T-helper 2 cell treated with Interferon-gamma antibody and Interleukin-4, amounts not matched to agents 5 μg/mL and 100 μg/mL, for 36 hours (primary cell): ENCODE data around the gene SYNE1.
A peak's percentile ranks its signal among the peaks of the same experiment; 100 is the strongest.
"Not testable (repeated sequence)": the region's sequence is repeated elsewhere in the genome, so short reads cannot be mapped to it uniquely, and the experiment has no call there.

Source experiments
- DNase-seq: peaks from one replicate; pipeline ENCODE4 v3.0.0; 2021; ENCODE audit warnings: low spot score
- H3K27ac Mint-ChIP-seq: one replicate; pipeline ENCODE4 v1.8.0; 2021; ENCODE audit warnings: mild to moderate bottlenecking, mixed read lengths
- H3K27me3 Mint-ChIP-seq: one replicate; pipeline ENCODE4 v1.8.0; 2021; ENCODE audit warnings: low read depth, mixed read lengths
- H3K36me3 Mint-ChIP-seq: one replicate; pipeline ENCODE4 v1.8.0; 2021; ENCODE audit warnings: low read depth, mixed read lengths
- H3K4me1 Mint-ChIP-seq: one replicate; pipeline ENCODE4 v1.8.0; 2021; ENCODE audit warnings: low read depth, mixed read lengths
- H3K4me3 Mint-ChIP-seq: one replicate; pipeline ENCODE4 v1.8.0; 2022; ENCODE audit warnings: mild to moderate bottlenecking, moderate library complexity, mixed read lengths
- H3K9me3 Mint-ChIP-seq: one replicate; pipeline ENCODE4 v1.8.0; 2021; ENCODE audit warnings: mixed read lengths

Gene SYNE1

DNA sequence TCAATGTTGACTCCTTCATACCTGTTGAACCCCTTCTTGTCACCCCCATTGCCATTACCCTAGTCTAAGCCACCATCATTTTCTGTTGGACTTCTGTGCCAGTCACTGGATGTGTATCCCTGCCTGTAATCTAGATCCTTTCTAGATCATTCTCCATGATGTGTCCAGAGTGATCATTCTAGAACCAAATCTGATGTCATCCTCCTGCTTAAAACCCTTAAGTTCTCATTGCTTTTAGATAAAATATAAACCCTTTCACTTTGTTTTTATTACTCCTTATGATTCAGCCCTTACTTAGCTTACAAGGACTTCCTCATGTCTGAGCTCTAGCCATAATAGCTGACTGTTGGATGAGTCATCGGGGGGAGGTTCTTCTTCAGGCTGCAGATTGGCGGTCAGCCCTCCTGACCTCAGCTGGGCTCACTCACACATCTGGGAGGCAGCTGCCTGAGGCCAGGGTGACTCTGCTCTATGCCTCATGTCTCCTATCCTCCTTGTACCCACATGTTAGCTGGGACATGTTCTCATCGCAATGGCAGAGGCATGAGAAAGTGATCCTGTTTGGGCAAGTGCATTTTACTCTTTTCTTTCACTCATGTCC, 542.1 kb downstream of the SYNE1 start:
- no peak overlapping the region for H3K27ac Mint-ChIP-seq
- no peaks in the 10 kb centered on the region for H3K36me3 Mint-ChIP-seq
- DNase-seq: peak; percentile 7
- no peak overlapping the region for H3K4me3 Mint-ChIP-seq
- H3K27me3 Mint-ChIP-seq: no peaks in the 10 kb centered on the region
- H3K9me3 Mint-ChIP-seq: no peaks in the 10 kb centered on the region
- H3K4me1 Mint-ChIP-seq: peaks cover 6% of the 10 kb centered on the region

DNA sequence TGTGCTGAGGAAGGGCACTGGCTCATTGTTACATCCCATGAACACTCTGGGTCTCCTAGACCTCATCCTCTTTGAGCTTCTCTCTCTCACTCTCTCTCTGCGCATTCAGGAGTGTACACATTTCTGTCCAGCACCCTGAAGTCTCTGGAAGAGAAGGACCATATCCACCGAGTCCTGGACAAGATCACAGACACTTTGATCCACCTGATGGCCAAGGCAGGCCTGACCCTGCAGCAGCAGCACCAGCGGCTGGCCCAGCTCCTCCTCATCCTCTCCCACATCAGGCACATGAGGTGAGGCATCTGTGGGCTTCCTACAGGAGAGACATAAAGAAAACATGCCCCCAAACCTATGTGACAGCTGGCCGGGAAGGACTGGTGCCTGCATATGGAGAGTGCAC, 542.9 kb downstream of the SYNE1 start:
- Mint-ChIP-seq H3K4me1 (peaks cover 6% of the 10 kb centered on the region), H3K4me3 (no peak overlapping the region), H3K36me3 (no peaks in the 10 kb centered on the region), H3K27ac (no peak overlapping the region), H3K27me3 (no peaks in the 10 kb centered on the region), H3K9me3 (no peaks in the 10 kb centered on the region)
- no peak for DNase-seq

DNA sequence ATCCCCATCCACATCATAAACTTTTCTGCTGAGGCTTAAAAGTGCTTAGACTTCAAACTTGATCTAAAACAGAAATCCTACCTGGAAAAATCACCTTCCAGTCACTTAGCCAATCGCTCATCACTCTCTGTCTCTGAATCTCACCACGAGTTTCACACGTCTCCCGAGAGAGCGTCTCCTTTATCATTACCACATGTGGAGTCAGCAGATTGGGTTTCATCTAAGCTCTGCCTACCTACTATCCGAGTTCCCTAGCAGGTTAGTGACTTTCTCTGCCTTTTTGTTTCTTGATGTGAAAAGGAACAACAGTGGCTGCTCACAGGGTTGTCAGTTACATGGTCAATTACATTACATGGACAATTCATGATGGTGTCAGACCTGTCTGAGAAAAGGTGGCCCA, 543.5 kb downstream of the SYNE1 start:
- DNase-seq: no peak
- Mint-ChIP-seq H3K27ac (no peak overlapping the region), H3K36me3 (no peaks in the 10 kb centered on the region), H3K27me3 (no peaks in the 10 kb centered on the region), H3K9me3 (no peaks in the 10 kb centered on the region), H3K4me3 (no peak overlapping the region), H3K4me1 (peaks cover 6% of the 10 kb centered on the region)

DNA sequence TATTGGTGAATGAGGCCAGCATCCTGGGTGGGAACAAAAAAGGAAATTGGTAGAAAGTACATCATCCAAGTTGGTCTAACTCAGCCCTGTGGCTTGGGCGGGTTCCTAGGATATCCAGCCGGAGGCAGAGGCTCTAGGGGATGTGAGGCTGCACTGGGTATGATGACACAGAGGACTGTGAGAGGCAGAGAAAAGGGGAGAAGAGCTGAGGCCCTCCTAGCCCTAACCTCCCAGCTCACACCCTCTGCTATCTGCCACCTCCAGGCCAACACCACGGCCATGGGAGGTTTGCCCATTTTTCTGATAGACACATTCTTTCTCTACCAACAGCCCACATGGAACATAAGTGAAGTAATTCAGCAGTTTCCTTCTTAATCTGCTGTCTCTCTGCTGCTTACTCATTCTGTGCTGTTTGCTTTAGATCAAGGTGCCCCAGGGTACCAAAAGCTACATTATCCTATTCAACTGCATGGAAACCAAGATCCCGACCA, 545.3 kb downstream of the SYNE1 start:
- Mint-ChIP-seq H3K4me3 (no peak overlapping the region), H3K27ac (no peak overlapping the region), H3K27me3 (no peaks in the 10 kb centered on the region), H3K9me3 (no peaks in the 10 kb centered on the region), H3K36me3 (no peaks in the 10 kb centered on the region), H3K4me1 (peaks cover 6% of the 10 kb centered on the region)
- no peak for DNase-seq

DNA sequence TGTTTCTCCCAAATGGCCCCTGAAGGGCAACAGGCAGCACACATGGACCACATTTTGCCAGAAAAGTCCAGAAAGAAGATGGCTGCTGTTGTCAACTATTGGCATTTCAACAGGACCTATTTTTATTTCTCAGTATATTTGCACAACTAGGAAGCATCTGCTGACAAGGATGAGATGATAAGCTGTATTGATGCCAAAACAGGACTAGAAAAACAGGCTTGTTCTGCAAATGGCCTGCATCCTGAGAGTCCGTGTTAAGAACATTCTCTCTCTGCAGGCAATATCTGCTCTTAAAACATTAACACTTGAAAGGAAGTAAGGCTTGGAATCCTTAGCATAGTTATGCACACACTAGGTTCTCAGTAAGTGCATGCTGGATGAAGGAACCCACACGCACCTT, 546.0 kb downstream of the SYNE1 start:
- no peaks in the 10 kb centered on the region for H3K9me3 Mint-ChIP-seq
- no peak overlapping the region for H3K4me3 Mint-ChIP-seq
- no peaks in the 10 kb centered on the region for H3K27me3 Mint-ChIP-seq
- DNase-seq: no peak
- no peak overlapping the region for H3K27ac Mint-ChIP-seq
- peaks cover 6% of the 10 kb centered on the region for H3K4me1 Mint-ChIP-seq
- no peaks in the 10 kb centered on the region for H3K36me3 Mint-ChIP-seq

DNA sequence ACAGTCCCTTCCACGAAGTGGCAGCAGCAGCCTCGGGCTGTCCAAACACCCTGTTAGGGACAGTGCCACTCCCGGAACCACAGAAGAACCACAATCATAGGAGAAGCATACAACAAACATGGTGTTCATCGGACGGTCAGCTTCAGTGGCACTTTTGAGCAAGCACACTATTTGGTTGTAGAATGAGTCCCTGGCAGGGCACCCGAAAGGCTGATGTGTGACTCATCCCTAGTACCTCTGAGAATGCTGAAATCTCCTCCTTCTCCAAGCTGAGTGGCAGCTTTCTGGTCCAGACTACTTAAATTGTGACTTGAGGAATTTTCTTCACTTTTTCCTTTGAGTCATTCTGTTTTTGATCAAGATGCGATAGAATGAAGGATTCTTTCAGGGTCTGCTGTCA, 547.2 kb downstream of the SYNE1 start:
- H3K27me3 Mint-ChIP-seq: no peaks in the 10 kb centered on the region
- no peak overlapping the region for H3K27ac Mint-ChIP-seq
- no peak for DNase-seq
- peaks cover 2% of the 10 kb centered on the region for H3K4me1 Mint-ChIP-seq
- no peak overlapping the region for H3K4me3 Mint-ChIP-seq
- no peaks in the 10 kb centered on the region for H3K36me3 Mint-ChIP-seq
- H3K9me3 Mint-ChIP-seq: no peaks in the 10 kb centered on the region

DNA sequence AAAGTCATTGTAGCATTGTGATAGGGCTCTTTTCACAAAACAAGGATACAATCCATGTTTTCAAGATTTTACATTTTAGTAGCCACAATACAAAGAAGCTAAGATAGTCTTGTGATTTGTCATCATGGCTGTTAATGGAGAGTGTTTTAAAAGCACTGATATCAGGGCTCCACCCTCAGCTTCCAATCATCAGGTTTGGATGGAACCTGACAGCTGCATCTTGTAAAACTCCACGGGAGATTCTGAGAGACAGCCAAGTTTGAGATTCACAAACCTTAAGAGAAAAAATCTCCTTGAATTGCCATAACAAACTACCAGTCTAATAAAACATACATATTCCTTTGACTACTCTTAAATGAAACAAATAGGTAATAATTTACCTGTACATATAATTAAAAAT, 549.5 kb downstream of the SYNE1 start:
- Mint-ChIP-seq H3K4me1 (no peaks in the 10 kb centered on the region), H3K36me3 (no peaks in the 10 kb centered on the region), H3K27ac (no peak overlapping the region), H3K27me3 (no peaks in the 10 kb centered on the region), H3K4me3 (no peak overlapping the region), H3K9me3 (no peaks in the 10 kb centered on the region)
- no peak for DNase-seq

DNA sequence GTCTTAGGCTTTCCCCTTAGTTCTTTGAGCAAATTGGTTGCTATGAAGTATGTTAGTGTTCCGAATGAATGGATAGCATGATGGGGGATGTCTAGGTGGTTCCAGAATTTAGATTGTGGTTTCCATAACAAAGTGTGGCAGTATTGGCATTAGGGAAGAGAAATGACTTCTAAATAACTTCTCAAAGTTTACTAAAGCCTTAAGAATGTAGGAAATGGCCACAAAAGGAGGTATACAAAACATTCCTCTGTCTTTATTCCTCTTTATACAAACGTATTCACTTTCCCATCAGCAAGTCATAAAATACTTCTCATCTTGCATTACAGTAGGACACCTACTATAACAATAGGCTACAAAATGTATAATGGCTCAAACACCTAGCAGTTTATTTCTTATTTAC, 550.1 kb downstream of the SYNE1 start:
- H3K27ac Mint-ChIP-seq: no peak overlapping the region
- no peaks in the 10 kb centered on the region for H3K4me1 Mint-ChIP-seq
- no peaks in the 10 kb centered on the region for H3K36me3 Mint-ChIP-seq
- no peak for DNase-seq
- H3K4me3 Mint-ChIP-seq: no peak overlapping the region
- H3K9me3 Mint-ChIP-seq: peaks cover 5% of the 10 kb centered on the region
- H3K27me3 Mint-ChIP-seq: no peaks in the 10 kb centered on the region

DNA sequence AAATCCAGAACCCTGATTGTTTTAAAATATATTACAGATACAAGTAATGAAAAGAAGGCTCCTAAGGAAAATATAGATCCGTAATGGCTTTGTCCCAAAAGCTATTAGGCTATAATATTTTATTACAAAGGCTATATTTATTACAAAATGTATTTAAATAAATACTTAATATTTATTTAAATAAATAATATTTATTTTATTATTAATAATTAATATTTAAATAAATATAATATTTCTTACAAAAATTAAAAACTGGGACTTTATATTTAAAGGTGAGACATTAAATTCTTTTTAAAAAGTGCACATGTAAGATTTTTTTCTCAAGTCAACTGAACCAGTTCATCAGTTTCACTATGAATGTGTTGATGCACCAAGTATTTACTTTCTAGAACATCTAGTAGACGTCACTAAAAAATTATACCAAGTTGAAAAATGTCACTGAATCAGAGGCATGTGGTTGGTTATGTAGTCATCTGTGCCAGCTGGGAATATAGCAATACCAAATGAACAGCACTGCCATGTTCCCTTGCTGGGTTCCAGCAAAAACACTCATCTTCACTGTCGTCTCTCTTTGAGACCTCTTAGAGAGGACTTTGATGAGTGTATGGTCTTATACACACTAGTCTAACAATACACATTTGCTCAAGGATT, 550.8 kb downstream of the SYNE1 start:
- DNase-seq: no peak
- Mint-ChIP-seq H3K4me1 (no peaks in the 10 kb centered on the region), H3K36me3 (peaks cover under 1% of the 10 kb centered on the region), H3K27me3 (peaks cover under 1% of the 10 kb centered on the region), H3K4me3 (no peak overlapping the region), H3K27ac (no peak overlapping the region), H3K9me3 (peaks cover 5% of the 10 kb centered on the region)

DNA sequence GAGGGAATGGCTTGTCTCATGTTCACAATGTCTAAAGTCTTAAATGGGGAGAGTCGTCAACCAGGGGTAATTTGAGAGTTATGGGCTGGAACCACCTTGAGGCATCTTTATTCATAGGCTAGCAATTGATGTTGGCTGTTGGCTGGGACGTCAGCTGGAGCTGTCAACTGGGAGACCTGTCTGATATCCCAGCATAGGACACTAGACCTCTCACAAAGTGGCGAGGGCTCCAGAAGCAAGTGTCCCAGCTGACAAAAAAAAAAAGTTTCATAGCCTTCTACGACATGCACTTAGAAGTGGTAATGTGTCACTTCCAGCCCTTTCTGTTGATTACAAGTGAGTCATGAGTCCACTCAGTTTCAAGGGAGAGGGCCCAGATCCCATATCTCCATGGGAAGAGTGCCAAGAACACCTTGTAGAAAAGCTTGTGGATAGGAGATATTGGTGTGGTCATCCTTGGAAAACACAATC, 551.7 kb downstream of the SYNE1 start:
- peaks cover 5% of the 10 kb centered on the region for H3K9me3 Mint-ChIP-seq
- no peak overlapping the region for H3K4me3 Mint-ChIP-seq
- H3K27me3 Mint-ChIP-seq: peaks cover 2% of the 10 kb centered on the region
- no peak for DNase-seq
- H3K27ac Mint-ChIP-seq: no peak overlapping the region
- no peaks in the 10 kb centered on the region for H3K4me1 Mint-ChIP-seq
- H3K36me3 Mint-ChIP-seq: peaks cover 2% of the 10 kb centered on the region

DNA sequence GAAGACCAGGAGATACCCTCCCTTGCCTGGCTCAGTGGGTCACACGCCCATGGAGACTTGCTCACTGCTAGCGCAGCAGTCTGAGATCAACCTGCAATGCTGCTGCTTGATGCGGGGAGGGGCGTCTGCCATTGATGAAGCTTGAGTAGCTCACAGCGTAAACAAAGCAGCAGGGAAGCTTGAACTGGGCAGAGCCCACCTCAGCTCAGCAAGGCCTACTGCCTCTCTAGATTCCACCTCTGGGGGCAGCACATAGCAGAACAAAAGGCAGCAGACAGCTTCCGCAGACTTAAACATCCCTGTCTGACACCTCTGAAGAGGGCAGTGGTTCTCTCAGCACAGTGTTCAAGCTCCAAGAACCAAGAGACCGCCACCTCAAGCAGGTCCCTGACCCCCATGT, 558.4 kb downstream of the SYNE1 start:
- Mint-ChIP-seq H3K4me1 (no peaks in the 10 kb centered on the region), H3K36me3 (peaks cover 2% of the 10 kb centered on the region), H3K27me3 (peaks cover 2% of the 10 kb centered on the region), H3K4me3 (no peak overlapping the region), H3K9me3 (peaks cover 19% of the 10 kb centered on the region), H3K27ac (no peak overlapping the region)
- DNase-seq: no peak

DNA sequence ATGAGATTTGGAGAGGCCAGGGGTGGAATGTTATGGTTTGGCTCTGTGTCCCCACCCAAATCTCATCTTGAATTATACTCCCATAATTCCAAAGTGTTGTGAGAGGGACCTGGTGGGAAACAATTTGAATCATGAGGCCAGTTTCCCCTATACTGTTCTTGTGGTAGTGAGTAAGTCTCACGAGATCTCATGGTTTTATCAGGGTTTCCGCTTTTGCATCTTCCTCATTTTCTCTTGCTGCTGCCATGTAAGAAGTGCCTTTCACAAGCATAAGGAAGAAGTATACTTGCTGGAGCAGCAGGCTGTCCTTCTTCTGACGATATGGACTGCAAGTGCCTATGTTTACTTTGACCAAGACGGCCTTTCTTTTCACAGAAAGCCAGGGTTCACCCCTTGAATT, 559.2 kb downstream of the SYNE1 start:
- no peak overlapping the region for H3K27ac Mint-ChIP-seq
- DNase-seq: no peak
- no peaks in the 10 kb centered on the region for H3K4me1 Mint-ChIP-seq
- H3K36me3 Mint-ChIP-seq: peaks cover 2% of the 10 kb centered on the region
- no peak overlapping the region for H3K4me3 Mint-ChIP-seq
- peaks cover 19% of the 10 kb centered on the region for H3K9me3 Mint-ChIP-seq
- peaks cover 2% of the 10 kb centered on the region for H3K27me3 Mint-ChIP-seq

DNA sequence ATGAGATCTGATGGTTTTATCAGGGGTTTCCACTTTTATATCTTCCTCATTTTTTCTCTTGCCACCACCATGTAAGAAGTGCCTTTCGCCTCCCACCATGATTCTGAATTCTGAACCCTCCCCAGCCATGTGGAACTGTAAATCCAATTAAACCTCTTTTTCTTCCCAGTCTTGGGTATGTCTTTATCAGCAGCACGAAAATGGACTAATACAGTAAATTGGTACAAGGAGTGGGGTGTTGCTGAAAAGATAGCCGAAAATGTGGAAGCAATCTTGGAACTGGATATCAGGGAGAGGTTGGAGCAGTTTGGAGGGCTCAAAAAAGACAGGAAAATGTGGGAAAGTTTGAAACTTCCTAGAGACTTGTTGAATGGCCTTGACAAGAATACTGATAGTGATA, 560.9 kb downstream of the SYNE1 start:
- not testable (repeated sequence) for H3K4me1 Mint-ChIP-seq, H3K36me3 Mint-ChIP-seq, H3K27ac Mint-ChIP-seq, DNase-seq, H3K4me3 Mint-ChIP-seq, H3K27me3 Mint-ChIP-seq
- H3K9me3 Mint-ChIP-seq: peaks cover 15% of the 10 kb centered on the region

DNA sequence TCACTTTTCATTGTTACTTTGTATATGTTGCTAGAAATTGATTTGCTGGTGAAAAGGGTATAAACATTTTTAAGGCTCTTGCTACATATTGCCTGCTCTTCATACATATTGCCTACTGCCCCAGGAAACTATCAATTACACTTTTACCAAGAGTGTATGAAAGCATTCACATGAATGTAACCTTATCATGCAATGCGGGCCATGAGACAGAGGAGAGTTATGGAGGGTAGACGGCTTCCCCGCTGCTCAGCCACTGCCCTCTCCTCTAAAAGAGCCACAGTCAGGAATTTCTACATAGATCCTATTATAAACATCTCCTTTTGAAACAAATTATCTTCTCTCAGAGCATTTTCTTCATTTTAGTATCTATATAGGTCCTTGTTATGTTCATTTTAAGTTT, 565.3 kb downstream of the SYNE1 start:
- H3K27ac Mint-ChIP-seq: no peak overlapping the region
- peaks cover 15% of the 10 kb centered on the region for H3K9me3 Mint-ChIP-seq
- no peaks in the 10 kb centered on the region for H3K36me3 Mint-ChIP-seq
- no peak overlapping the region for H3K4me3 Mint-ChIP-seq
- no peaks in the 10 kb centered on the region for H3K4me1 Mint-ChIP-seq
- peaks cover 3% of the 10 kb centered on the region for H3K27me3 Mint-ChIP-seq
- no peak for DNase-seq
